ENCODE data around the gene THADA.
"Not testable (repeated sequence)": the region's sequence is repeated elsewhere in the genome, so short reads cannot be mapped to it uniquely, and the experiment has no call there.

Gene THADA

GRCh38 chr2:43193652-43194120, 402.2 kb downstream of the THADA start:
- H4K20me1 ChIP-seq (ENCODE audit: insufficient read depth), result no peaks in the 10 kb centered on the region
- no peak overlapping the region for H3K4me2 ChIP-seq
- no peak overlapping the region for H3K27ac ChIP-seq
- no peak overlapping the region for H3K4me3 ChIP-seq (IDR thresholded peaks at IDR 0.05; ENCODE audit: insufficient read depth, low read depth, low read length)
- no peaks in the 10 kb centered on the region for H3K36me3 ChIP-seq (ENCODE audit: insufficient read depth)
- H3K9ac ChIP-seq, result no peak overlapping the region
- no peaks in the 10 kb centered on the region for H3K27me3 ChIP-seq (ENCODE audit: insufficient read depth, low read depth)
- TF ChIP-seq CTCF (conservative IDR thresholded peaks at IDR 0.05; ENCODE audit: low read depth, low read length), result no peak
- no peak overlapping the region for H2AFZ ChIP-seq (ENCODE audit: low read depth)
- peaks cover 5% of the 10 kb centered on the region for H3K4me1 ChIP-seq (ENCODE audit: low read depth, poor library complexity, severe bottlenecking)
- no peaks in the 10 kb centered on the region for H3K79me2 ChIP-seq (ENCODE audit: insufficient read depth, low read depth)

- Histone ChIP-seq H3K79me2 (ENCODE audit: insufficient read depth, low read depth) (no peaks in the 10 kb centered on the region), H3K27me3 (ENCODE audit: insufficient read depth, low read depth) (no peaks in the 10 kb centered on the region), H3K27ac (no peak overlapping the region), H3K4me2 (no peak overlapping the region), H4K20me1 (ENCODE audit: insufficient read depth) (no peaks in the 10 kb centered on the region), H3K36me3 (ENCODE audit: insufficient read depth) (no peaks in the 10 kb centered on the region), H3K4me1 (ENCODE audit: low read depth, poor library complexity, severe bottlenecking) (peaks cover 5% of the 10 kb centered on the region), H3K4me3 (IDR thresholded peaks at IDR 0.05; ENCODE audit: insufficient read depth, low read depth, low read length) (no peak overlapping the region), H3K9ac (no peak overlapping the region), H2AFZ (ENCODE audit: low read depth) (no peak overlapping the region)
- no peak for TF ChIP-seq CTCF (conservative IDR thresholded peaks at IDR 0.05; ENCODE audit: low read depth, low read length)
Observed at GRCh38 chr2:43192744-43193651, 402.8 kb downstream of the THADA start.

GRCh38 chr2:43191947-43192516, 403.8 kb downstream of the THADA start:
- Histone ChIP-seq H3K4me3 (IDR thresholded peaks at IDR 0.05; ENCODE audit: insufficient read depth, low read depth, low read length) (no peak overlapping the region), H3K4me2 (no peak overlapping the region), H2AFZ (ENCODE audit: low read depth) (no peak overlapping the region), H4K20me1 (ENCODE audit: insufficient read depth) (no peaks in the 10 kb centered on the region), H3K27me3 (ENCODE audit: insufficient read depth, low read depth) (no peaks in the 10 kb centered on the region), H3K36me3 (ENCODE audit: insufficient read depth) (no peaks in the 10 kb centered on the region), H3K27ac (no peak overlapping the region), H3K79me2 (ENCODE audit: insufficient read depth, low read depth) (no peaks in the 10 kb centered on the region), H3K4me1 (ENCODE audit: low read depth, poor library complexity, severe bottlenecking) (peaks cover 5% of the 10 kb centered on the region), H3K9ac (no peak overlapping the region)
- TF ChIP-seq CTCF (conservative IDR thresholded peaks at IDR 0.05; ENCODE audit: low read depth, low read length), result no peak; the same call in 1 of the 2 replicates

GRCh38 chr2:43190311-43191052, 405.4 kb downstream of the THADA start:
- H3K9ac ChIP-seq, result no peak overlapping the region
- no peaks in the 10 kb centered on the region for H3K36me3 ChIP-seq (ENCODE audit: insufficient read depth)
- no peaks in the 10 kb centered on the region for H3K27me3 ChIP-seq (ENCODE audit: insufficient read depth, low read depth)
- no peak overlapping the region for H3K27ac ChIP-seq
- H3K4me2 ChIP-seq, result no peak overlapping the region
- no peak overlapping the region for H3K4me3 ChIP-seq (IDR thresholded peaks at IDR 0.05; ENCODE audit: insufficient read depth, low read depth, low read length)
- no peak overlapping the region for H2AFZ ChIP-seq (ENCODE audit: low read depth)
- no peaks in the 10 kb centered on the region for H4K20me1 ChIP-seq (ENCODE audit: insufficient read depth)
- no peak for TF ChIP-seq CTCF (conservative IDR thresholded peaks at IDR 0.05; ENCODE audit: low read depth, low read length)
- H3K4me1 ChIP-seq (ENCODE audit: low read depth, poor library complexity, severe bottlenecking), result peaks cover 5% of the 10 kb centered on the region
- no peaks in the 10 kb centered on the region for H3K79me2 ChIP-seq (ENCODE audit: insufficient read depth, low read depth)

GRCh38 chr2:43189861-43190260, 406.0 kb downstream of the THADA start:
- not testable (repeated sequence) for H4K20me1 ChIP-seq (ENCODE audit: insufficient read depth); H3K4me3 ChIP-seq (IDR thresholded peaks at IDR 0.05; ENCODE audit: insufficient read depth, low read depth, low read length); H2AFZ ChIP-seq (ENCODE audit: low read depth); H3K9ac ChIP-seq; H3K27me3 ChIP-seq (ENCODE audit: insufficient read depth, low read depth); H3K79me2 ChIP-seq (ENCODE audit: insufficient read depth, low read depth); H3K4me1 ChIP-seq (ENCODE audit: low read depth, poor library complexity, severe bottlenecking); H3K36me3 ChIP-seq (ENCODE audit: insufficient read depth); H3K4me2 ChIP-seq; H3K27ac ChIP-seq

All from KMS-11 (cell line).